Measurements from ENCODE around the gene GKN2. TPM values are rescaled to one million over a fixed set of nuclear protein-coding genes. Genes with fewer than 3 reads are reported as not detected.

Gene GKN2
- polyA plus RNA-seq, 2 of the 4 experiments (the other 2 are of a cell fraction), result 0.93 to 3.7 TPM

DNA sequence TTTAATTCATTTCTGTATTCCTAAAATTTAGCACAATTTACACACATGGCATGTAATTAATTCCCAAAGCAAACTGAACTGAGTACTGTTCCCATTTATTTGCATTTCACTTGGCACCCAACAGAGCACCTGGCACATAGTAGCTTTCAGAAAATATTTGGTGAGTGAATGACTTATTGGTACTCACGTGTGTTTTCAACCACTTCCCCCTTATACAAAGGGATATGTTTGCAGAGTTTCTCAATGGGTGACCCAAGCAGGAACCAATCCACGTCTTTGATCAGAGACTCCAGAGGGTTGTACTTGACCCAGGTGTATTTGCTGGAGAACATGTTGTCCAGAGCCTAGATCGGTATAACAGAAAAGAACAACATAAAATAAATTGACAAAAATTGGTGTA is 6.6 kb downstream of the GKN2 start:
- FAIRE-seq, result no peak
- CTCF ChIA-PET, result interaction anchor here (4.7 kb wide), 1 partner anchor 361 kb away, joined by 46 read pairs; no protein-coding TSS in a partner anchor
- Histone ChIP-seq H3K9me3 (peaks cover 43% of the 10 kb centered on the region), H3K4me1 (peaks cover 5% of the 10 kb centered on the region; the same call in 2 of the 3 replicates), H3K4me3 (no peak overlapping the region), H3K4me2 (no peak overlapping the region), H3K27ac (no peak overlapping the region)
- POLR2A ChIA-PET, result no interaction called here
- WGBS (ENCODE audit: missing lambda C conversion rate), result 36% methylated on average over 3 of the region's 3 CpGs
- no peak for DNase-seq (ENCODE audit: low read depth in 1 of 2, low spot score in 1 of 2)
- no peak for ATAC-seq
- no peak for TF ChIP-seq FOSL2 (IDR thresholded peaks at IDR 0.05)
- TF ChIP-seq FOSL2 (CRISPR knock-in tag; IDR thresholded peaks at IDR 0.05), result no peak
- no peak for TF ChIP-seq ZNF302 (CRISPR knock-in tag; IDR thresholded peaks at IDR 0.05)
- TF ChIP-seq MYC (IDR thresholded peaks at IDR 0.05; ENCODE audit: borderline replicate concordance, low read length), result no peak

DNA sequence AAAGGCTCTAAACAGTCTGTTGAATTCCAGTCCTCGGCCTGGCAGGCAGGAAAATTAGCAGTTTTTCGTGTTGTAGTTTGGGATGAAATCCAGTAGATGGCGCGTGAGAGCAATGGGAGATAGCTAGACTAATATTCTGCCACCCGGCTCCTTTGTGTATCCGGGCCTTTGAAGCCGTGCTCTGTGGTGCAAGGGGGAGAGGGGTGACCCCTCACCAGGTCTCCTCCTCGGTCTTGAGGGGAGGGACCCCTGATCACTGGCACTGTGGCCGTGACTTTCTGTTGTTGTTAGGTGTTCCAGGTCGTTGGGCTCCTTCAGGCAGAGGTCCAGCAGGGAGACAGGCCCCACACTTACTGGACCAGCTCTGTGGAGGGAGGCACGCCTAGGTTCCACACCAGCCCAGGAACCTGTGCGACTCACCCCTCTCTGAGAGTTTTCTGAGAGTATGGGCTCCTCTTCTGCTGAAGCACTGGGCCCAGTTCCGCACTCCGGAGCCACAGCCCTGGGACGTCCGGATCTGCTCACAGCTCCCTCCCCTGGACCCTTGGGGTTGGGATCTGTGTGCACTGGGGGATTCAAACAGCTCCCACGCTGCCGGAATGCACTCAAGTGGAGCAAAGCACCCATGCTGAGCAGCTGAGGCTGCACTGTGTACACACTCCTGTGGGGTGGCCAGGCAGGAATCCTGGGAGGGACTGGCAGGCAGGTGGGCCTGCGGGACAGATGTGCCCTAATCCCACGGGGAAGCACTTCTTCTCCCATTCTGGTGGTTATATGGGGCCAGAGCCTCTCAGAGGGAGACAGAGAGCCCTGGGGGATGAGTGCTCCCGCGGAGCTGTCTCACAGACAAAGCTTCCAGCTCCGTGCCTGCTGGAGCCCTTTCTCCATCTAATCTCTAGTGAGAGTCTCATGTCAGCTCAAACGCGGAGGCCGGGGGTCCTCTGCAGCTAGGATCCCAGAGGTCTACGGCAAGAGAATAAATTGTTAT is 8.8 kb downstream of the GKN2 start:
- WGBS (ENCODE audit: missing lambda C conversion rate), result 48% methylated on average over 23 of the region's 27 CpGs

DNA sequence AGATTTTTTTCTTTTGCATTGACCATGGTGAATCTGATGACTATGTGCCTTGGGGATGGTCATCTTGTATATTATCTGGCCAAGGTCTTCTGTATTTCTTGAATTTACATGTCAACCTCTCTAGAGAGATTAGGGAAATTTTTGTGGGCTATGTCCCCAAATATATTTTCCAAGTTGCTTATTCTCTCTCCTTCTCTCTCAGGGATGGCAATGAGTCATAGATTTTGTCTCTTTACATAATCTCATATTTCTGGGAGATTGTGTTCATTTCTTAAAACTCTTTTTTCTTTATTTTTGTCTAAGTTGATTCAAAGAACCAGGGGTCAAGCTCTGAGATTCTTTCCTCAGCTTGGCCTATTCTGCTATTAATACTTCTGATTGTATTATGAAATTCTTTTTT is 9.9 kb downstream of the GKN2 start:
- ATAC-seq (no peak), DNase-seq (ENCODE audit: low read depth in 1 of 2, low spot score in 1 of 2) (no peak), FAIRE-seq (no peak)
- no peak overlapping the region for H3K27ac ChIP-seq
- CTCF ChIA-PET, result interaction anchor here (0.7 to 7.1 kb wide), 41 partner anchors 10 to 475 kb away, joined by 3 to 61 read pairs (median 5); partner anchors contain the start of genes ANTXR1, APLF, FBXO48 and GKN1
- H3K4me3 ChIP-seq, result no peak overlapping the region
- peaks cover 5% of the 10 kb centered on the region; the same call in 2 of the 3 replicates for H3K4me1 ChIP-seq
- POLR2A ChIA-PET, result interaction anchor here (1.9 kb wide), 1 partner anchor 70 kb away, joined by 13 read pairs; the partner anchor contains the start of gene ANTXR1
- H3K9me3 ChIP-seq, result peaks cover 57% of the 10 kb centered on the region
- no peak overlapping the region for H3K4me2 ChIP-seq
- TF ChIP-seq BHLHE40 (IDR thresholded peaks at IDR 0.05; ENCODE audit: low read depth, low read length) (no peak), FOSL2 (IDR thresholded peaks at IDR 0.05) (no peak), FOSL2 (CRISPR knock-in tag; IDR thresholded peaks at IDR 0.05) (peak; percentile 78), TFCP2L1 (CRISPR knock-in tag; IDR thresholded peaks at IDR 0.05) (no peak), POLR2A (IDR thresholded peaks at IDR 0.05; ENCODE audit: low read length) (no peak)
- TF ChIP-seq, protein P1, sequence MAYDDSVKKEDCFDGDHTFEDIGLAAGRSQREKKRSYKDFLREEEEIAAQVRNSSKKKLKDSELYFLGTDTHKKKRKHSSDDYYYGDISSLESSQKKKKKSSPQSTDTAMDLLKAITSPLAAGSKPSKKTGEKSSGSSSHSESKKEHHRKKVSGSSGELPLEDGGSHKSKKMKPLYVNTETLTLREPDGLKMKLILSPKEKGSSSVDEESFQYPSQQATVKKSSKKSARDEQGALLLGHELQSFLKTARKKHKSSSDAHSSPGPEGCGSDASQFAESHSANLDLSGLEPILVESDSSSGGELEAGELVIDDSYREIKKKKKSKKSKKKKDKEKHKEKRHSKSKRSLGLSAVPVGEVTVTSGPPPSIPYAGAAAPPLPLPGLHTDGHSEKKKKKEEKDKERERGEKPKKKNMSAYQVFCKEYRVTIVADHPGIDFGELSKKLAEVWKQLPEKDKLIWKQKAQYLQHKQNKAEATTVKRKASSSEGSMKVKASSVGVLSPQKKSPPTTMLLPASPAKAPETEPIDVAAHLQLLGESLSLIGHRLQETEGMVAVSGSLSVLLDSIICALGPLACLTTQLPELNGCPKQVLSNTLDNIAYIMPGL (CRISPR knock-in tag; IDR thresholded peaks at IDR 0.05; ENCODE audit: borderline replicate concordance), result no peak
- TF ChIP-seq, protein P2, sequence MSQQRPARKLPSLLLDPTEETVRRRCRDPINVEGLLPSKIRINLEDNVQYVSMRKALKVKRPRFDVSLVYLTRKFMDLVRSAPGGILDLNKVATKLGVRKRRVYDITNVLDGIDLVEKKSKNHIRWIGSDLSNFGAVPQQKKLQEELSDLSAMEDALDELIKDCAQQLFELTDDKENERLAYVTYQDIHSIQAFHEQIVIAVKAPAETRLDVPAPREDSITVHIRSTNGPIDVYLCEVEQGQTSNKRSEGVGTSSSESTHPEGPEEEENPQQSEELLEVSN (IDR thresholded peaks at IDR 0.05; ENCODE audit: borderline replicate concordance, low read depth), result no peak

More for the DNA sequence above, 8.8 kb downstream of the GKN2 start:
- peak; percentile 49 for FAIRE-seq
- peak overlapping the region; percentile 31 for H3K4me2 ChIP-seq
- TF ChIP-seq, protein P3, sequence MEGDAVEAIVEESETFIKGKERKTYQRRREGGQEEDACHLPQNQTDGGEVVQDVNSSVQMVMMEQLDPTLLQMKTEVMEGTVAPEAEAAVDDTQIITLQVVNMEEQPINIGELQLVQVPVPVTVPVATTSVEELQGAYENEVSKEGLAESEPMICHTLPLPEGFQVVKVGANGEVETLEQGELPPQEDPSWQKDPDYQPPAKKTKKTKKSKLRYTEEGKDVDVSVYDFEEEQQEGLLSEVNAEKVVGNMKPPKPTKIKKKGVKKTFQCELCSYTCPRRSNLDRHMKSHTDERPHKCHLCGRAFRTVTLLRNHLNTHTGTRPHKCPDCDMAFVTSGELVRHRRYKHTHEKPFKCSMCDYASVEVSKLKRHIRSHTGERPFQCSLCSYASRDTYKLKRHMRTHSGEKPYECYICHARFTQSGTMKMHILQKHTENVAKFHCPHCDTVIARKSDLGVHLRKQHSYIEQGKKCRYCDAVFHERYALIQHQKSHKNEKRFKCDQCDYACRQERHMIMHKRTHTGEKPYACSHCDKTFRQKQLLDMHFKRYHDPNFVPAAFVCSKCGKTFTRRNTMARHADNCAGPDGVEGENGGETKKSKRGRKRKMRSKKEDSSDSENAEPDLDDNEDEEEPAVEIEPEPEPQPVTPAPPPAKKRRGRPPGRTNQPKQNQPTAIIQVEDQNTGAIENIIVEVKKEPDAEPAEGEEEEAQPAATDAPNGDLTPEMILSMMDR (IDR thresholded peaks at IDR 0.05), result peak; percentile 91
- TF ChIP-seq POLR2AphosphoS2 (conservative IDR thresholded peaks at IDR 0.05; ENCODE audit: low read length) (no peak), HOXB13 (CRISPR knock-in tag; IDR thresholded peaks at IDR 0.05; ENCODE audit: low read depth) (peak; percentile 54; the same call in 1 of the 2 replicates), SMC3 (IDR thresholded peaks at IDR 0.05) (peak; percentile 83), JUN (IDR thresholded peaks at IDR 0.05) (no peak), KDM5A (IDR thresholded peaks at IDR 0.05) (no peak), PHF8 (IDR thresholded peaks at IDR 0.05; ENCODE audit: borderline replicate concordance, low read depth) (no peak), RFX5 (IDR thresholded peaks at IDR 0.05) (no peak), RAD21 (conservative IDR thresholded peaks at IDR 0.05 in 1 of 2, IDR thresholded peaks at IDR 0.05 in 1 of 2) (peak; percentile 91 to 93), RCOR1 (IDR thresholded peaks at IDR 0.05; ENCODE audit: low read depth, low read length) (no peak), MAFK (IDR thresholded peaks at IDR 0.05; ENCODE audit: partially characterized antibody) (peak; percentile 18), NR3C1 (IDR thresholded peaks at IDR 0.05) (no peak), EHMT2 (IDR thresholded peaks at IDR 0.05; ENCODE audit: low read depth) (no peak), POLR2A (IDR thresholded peaks at IDR 0.05; ENCODE audit: low read length) (no peak), ZNF302 (CRISPR knock-in tag; IDR thresholded peaks at IDR 0.05) (no peak)
- TF ChIP-seq, protein P4, sequence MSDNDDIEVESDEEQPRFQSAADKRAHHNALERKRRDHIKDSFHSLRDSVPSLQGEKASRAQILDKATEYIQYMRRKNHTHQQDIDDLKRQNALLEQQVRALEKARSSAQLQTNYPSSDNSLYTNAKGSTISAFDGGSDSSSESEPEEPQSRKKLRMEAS (IDR thresholded peaks at IDR 0.05), result peak; percentile 82
- TF ChIP-seq, protein P2 (IDR thresholded peaks at IDR 0.05; ENCODE audit: borderline replicate concordance, low read depth), result 0 out of 2 replicates have a peak, but pooled peaks have one; percentile 40
- H3K4me3 ChIP-seq, result no peak overlapping the region
- peak overlapping the region; percentile 68 to 87 for H3K27ac ChIP-seq
- peaks cover 5% of the 10 kb centered on the region; the same call in 2 of the 3 replicates for H3K4me1 ChIP-seq
- ATAC-seq, result peak; percentile 95 to 96
- H3K9me3 ChIP-seq, result peaks cover 57% of the 10 kb centered on the region
- CTCF ChIA-PET, result interaction anchor here (0.6 to 7.1 kb wide), 49 partner anchors 9 to 773 kb away, joined by 3 to 61 read pairs (median 5); partner anchors contain the start of genes ANTXR1, APLF, FBXO48 and GKN1
- DNase-seq (ENCODE audit: low read depth in 1 of 2, low spot score in 1 of 2), result peak; percentile 66 to 79
- POLR2A ChIA-PET, result interaction anchor here (1.9 kb wide), 1 partner anchor 69 kb away, joined by 13 read pairs; the partner anchor contains the start of gene ANTXR1
